SHP77 treated with DMSO at 0.1 percent for 48 hours (cell line): ENCODE data around the gene PRR23A.

ENCODE experiments used
- DNase-seq: peaks from one replicate; lab custom pipeline; 2025; lab: John Stamatoyannopoulos, UW

Gene PRR23A

DNA sequence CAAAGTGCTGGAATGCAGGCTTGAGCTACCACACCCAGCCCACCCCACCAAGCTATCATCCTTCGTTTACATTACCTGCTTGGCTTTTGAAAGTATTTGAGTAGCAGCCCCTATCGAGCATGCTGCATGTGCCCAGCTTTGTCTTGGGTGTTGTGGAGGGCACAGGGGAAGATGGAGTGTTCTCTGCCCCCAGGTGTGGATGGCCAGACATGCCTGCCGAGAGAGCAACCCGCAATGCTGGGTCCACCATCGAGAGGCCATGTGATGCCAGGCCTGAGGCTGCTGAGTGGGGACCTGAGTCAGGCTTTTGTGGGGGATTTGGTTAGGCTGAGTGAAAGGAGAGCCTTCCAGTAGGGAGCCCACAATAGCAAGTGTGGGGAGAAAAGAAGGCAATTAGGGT, 33.1 kb downstream of the PRR23A start:
- no peak for DNase-seq

DNA sequence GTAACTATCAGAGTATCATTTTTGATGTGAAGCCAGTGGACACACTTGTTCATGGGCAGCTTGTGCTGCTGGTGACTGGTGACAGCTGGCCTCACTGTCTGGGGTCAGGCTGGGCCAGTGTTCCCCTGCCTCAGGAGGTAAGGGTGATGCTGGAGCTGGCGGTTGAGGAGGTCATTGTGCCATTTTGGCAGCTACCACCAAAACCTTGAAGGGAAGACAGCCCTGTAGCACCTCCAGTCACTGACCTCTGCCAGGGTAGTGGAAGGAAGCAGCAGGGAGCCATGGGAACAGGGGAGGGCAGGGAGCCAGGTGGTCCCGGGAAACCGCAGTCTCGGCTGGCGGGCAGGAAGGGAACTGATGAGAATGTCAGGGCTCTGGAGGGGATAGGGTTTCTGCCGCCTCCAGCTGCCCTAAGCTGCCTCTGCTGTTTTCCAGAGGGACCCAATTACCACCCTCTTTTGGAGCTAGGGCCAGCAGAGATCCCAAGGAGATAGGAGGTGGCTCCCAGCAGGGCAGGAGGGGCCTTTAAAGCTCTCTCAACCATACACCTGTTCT, 34.2 kb downstream of the PRR23A start:
- no peak for DNase-seq

DNA sequence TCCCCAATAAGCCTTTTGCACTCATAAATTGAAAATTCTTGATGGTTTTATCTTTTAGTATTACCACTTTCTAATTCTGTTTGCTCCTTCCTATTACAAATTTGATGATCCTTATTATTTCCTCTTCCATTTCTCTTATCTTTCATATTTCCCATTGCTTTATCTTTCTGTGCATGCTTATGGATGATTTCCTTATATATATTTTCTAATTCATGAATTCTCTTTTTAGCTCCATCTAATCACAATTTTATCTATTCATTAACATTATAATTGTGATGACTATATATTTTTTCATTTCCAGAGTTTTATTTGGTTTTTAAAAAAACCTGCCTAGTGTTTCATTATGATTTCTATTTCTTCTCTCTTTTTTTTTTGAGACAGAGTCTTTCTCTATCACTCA, 41.1 kb downstream of the PRR23A start:
- DNase-seq: no peak

DNA sequence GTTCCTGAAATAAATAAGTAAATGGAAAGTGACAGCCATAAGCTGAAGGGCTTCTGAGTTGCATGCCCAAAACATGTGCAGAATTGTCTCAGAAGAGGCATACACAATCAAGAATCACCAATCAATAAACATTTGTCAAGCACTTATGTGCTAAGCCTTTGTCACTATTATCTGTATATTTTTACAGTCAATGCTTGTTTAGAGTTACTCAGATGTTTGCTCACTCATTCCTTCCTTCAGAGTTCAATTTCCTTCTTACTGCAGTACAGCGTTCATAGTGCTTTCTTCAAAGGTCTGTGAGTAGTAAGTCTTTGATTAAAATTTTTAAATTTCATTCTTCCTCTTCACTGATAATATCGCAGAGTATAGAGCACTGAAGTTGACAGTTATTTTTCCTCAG, 41.8 kb downstream of the PRR23A start:
- DNase-seq: no peak

DNA sequence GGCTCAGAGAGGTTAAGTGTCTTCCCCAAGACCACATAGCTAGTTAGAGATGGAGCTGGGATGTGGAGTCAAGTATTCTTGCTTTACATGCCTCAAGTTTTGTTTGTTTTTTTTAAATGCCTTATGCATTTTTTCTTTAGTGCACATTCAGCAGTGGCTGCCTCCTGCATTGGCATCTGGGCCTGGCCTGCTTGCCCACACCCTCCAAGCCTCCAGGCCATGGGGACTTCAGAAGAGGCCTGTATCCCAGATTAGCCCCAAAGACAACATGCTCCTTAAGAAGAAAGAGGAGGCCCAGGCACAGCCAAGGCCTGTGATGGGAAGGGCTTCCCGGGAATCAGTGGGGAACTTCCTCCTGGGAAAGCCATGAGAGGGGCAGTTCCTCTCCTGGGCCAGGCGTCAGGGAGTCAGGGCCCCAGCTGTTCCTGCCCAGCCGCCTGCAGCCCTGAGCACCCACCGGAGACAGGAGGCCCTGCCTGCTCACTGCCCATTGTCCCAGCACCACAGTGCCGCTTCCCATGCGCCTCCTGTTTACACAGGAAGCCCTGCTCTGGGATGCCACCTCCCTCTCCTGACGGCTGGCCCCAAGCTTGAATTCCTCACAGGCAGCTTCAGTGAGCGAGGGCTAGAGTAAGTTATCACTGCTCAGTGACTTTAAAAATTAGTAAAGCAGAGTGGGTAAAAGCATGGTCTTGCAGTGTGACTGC, 43.1 kb downstream of the PRR23A start:
- DNase-seq: no peak

DNA sequence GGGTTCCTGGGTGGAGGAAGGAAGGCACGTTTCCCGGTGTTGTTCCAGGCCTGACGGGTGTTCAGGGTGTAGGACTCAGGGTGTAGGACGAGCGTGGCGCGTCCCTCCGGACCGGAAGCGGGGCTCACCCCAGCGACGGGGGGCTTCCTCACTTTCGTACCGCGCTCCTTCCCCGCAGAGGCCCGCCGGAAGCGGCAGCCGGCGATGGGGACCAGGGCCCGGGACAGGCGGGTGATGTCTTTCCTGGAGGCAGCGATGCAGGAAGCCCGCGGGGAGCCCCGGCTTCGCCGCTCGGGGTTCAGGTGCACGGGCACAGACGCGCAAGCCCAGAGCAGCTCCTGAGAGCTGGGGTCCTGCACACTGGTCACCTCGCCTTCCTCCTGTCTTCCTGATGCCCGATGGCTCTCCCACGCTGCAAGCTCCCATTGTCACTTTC, 45.6 kb downstream of the PRR23A start:
- DNase-seq: no peak
